ENCODE measurements around the gene AKR1B15. TPM values are rescaled to one million over a fixed set of nuclear protein-coding genes. Genes with fewer than 3 reads are reported as not detected.
"Not testable (repeated sequence)": the region's sequence is repeated elsewhere in the genome, so short reads cannot be mapped to it uniquely, and the experiment has no call there.

The AKR1B15 gene
- total RNA-seq, 1 experiment from 2014 or later: not detected

DNA sequence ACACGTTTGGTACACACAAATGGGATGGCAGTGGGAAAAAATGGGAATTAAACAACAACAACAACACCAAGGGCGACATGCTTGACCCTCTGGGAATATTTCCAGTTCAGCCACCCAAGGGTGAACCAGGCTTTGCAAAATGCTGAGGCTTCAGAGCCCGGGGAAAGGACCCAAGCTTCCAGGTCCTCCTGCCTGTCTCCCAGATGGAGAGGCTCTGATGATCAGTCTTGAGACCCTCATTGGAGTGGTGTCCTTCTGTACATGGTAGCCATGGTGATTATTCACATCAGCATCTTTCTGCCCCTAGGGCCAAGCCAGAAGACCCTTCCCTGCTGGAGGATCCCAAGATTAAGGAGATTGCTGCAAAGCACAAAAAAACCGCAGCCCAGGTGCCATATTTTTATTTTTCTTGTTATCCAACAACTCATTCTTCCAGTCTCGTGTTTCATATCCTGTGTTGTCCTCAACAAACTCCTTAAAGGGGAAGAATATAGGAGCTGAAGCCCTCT lies 11.6 kb upstream of the AKR1B15 start:
- H3K4me1 ChIP-seq (replicated peaks): peaks cover 33% of the 10 kb centered on the region
- not testable (repeated sequence) for H3K27me3 ChIP-seq (replicated peaks); H3K4me3 ChIP-seq; H3K36me3 ChIP-seq; H3K9me3 ChIP-seq (replicated peaks); DNase-seq (ENCODE audit: low read depth in 1 of 2, low spot score in 2 of 2); H3K27ac ChIP-seq

DNA sequence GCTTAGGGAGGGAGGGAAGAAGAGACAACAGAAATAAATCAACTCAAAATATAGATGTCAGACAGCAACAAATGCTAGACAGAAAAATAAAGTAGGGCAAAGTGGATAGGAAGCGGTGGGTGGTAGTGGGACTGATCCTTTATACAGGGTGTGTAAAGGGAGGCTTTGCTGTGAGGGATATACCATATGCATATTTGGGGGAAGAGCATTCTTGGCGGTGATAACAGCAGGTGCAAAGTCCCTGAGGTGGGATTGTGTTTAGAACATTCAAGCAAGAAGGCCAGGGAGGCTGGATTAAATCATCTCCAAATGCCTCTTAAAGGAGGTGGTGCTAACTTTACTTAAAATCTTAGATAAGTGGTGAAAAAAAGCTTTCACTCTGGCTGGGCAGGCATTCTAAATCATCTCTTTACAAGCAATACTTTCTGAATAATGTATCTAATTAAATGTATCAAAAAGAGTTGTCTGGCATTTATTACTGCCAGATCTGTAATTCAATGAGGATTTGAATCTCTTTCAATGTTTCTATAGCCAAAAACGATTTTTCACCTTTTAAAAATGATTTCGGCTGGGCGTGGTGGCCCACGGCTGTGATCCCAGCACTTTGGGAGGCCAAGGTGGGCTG lies 9.4 kb upstream of the AKR1B15 start:
- Histone ChIP-seq H3K4me3 (no peak overlapping the region), H3K27ac (no peak overlapping the region), H3K9me3 (replicated peaks) (no peaks in the 10 kb centered on the region), H3K27me3 (replicated peaks) (no peaks in the 10 kb centered on the region), H3K36me3 (no peaks in the 10 kb centered on the region), H3K4me1 (replicated peaks) (peaks cover 12% of the 10 kb centered on the region)
- DNase-seq (ENCODE audit: low read depth in 1 of 2, low spot score in 2 of 2): no peak

DNA sequence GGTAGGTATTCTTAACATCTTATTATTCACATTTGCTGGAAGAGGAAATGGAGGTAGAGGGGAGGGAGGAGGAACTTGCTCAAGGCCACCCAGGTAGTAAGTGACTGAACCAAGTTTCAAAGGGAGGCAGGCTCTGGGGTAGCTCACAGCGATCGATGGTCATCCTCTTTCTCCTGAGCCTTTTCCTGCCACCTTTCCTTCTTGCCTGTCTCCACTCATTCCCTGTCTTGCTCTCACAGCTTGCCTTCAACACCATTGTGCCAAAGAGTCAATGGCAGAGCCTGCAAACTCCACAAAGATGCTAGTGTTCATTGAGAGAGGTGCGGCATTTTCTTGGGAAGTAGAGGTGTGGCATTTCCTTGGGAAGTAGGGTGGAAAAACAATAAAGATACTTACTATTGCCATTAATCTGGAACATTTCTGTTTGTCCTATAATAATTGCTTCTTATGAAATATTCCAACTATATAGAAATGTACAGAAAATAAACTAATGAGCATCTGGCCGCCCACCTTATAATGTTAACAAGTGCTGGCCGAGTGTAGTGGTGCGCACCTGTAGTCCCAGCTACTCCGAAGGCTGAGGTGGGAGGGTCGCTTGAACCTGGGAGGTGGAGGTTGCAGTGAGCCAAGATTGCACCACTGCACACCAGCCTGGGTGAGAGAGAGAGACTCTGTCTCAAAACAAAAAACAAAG lies 7.3 kb upstream of the AKR1B15 start:
- H3K27ac ChIP-seq; H3K36me3 ChIP-seq; H3K4me3 ChIP-seq; H3K9me3 ChIP-seq (replicated peaks); H3K27me3 ChIP-seq (replicated peaks); DNase-seq (ENCODE audit: low read depth in 1 of 2, low spot score in 2 of 2): not testable (repeated sequence)
- peaks cover 10% of the 10 kb centered on the region for H3K4me1 ChIP-seq (replicated peaks)

DNA sequence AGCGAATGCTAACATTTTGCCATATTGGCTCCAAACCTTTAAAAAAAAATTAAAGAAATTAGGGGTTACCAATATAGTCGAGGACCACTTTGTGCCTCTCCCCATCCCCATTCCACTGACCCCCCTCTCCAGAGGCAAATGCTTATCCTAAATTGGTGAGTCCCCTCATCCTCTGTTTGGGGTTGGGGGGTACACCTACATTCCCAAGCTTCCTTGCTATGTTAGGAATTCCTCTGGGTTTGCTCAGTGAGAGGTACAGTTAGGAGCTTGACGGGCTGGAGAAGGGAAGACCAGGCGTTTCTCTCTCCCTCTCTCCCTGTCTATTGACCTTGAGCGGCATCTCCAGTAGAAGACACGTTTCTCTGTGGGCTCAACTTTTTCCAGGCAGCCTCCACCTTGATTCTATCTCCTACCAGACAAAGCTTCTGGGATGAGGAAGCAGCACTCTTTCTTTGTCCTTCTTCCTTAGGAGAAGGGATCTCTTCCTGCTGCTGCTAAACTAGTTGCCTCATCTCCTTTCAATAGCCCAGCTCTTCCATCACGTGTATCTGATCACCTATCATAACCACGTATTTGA lies 6.6 kb upstream of the AKR1B15 start:
- Histone ChIP-seq H3K36me3 (no peaks in the 10 kb centered on the region), H3K4me3 (no peak overlapping the region), H3K4me1 (replicated peaks) (peaks cover 10% of the 10 kb centered on the region), H3K9me3 (replicated peaks) (no peaks in the 10 kb centered on the region), H3K27me3 (replicated peaks) (no peaks in the 10 kb centered on the region), H3K27ac (no peak overlapping the region)
- no peak for DNase-seq (ENCODE audit: low read depth in 1 of 2, low spot score in 2 of 2)

DNA sequence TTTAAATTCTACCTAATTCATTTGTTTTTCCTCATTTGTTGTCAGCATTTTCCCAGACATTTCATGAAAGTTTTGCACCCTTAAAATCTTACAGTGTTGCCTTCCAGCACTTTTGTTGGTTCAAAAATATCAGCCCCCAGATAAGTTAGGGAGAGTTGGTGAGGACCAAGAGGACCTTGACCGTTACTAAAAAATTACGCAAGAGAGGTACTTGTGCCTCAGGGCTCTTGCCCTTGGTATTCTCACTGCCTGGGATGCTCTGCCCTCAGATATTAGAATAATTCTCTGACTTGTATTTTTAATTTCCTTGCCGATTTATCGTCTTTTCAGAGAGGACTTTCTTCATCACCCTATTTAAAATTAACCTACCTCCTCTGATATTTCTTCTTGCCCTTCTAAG lies 3.5 kb upstream of the AKR1B15 start:
- Histone ChIP-seq H3K4me1 (replicated peaks) (peaks cover 17% of the 10 kb centered on the region), H3K27ac (no peak overlapping the region), H3K27me3 (replicated peaks) (no peaks in the 10 kb centered on the region), H3K36me3 (no peaks in the 10 kb centered on the region), H3K9me3 (replicated peaks) (no peaks in the 10 kb centered on the region), H3K4me3 (no peak overlapping the region)
- DNase-seq (ENCODE audit: low read depth in 1 of 2, low spot score in 2 of 2): no peak

DNA sequence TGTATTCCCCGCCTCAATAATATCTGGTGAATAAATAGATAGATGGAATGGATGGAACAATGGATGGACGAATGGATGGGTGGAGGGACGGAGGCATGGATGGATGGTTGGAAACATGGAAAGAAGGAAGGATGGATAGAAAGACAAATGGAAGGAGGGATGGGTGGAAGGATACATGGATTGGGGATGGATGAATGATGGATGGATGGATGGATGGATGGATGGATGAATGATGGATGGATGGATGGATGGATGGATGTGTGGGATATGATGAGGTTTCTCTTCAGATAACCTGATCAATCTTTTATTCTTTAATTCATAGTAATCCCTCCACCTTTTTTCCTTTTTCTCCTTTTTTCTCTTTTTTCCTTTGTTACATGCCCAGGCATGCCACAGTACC lies 3.0 kb upstream of the AKR1B15 start:
- Histone ChIP-seq H3K4me1 (replicated peaks) (peaks cover 14% of the 10 kb centered on the region), H3K4me3 (no peak overlapping the region), H3K9me3 (replicated peaks) (no peaks in the 10 kb centered on the region), H3K36me3 (no peaks in the 10 kb centered on the region), H3K27ac (no peak overlapping the region), H3K27me3 (replicated peaks) (no peaks in the 10 kb centered on the region)
- DNase-seq (ENCODE audit: low read depth in 1 of 2, low spot score in 2 of 2): no peak

DNA sequence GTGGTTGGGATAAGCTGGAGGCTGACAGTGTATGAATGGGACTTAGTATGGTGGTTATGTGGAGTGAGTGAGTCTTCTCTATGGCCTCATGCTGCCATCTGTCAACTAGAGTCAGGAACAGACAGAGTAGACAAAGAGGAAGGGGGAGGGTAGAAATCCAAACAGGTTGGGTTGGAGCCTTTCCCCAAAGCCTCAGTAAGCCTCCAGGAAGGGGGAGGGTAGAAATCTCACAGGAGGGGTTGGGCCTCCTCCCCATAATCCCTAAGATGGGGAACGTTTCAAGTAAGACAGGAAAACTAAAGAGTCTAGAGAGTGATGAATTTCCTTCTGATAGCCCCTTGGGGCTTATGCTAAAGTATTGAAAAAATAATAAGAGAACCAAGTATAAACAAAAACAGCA lies 2.0 kb upstream of the AKR1B15 start:
- Histone ChIP-seq H3K27me3 (replicated peaks) (no peaks in the 10 kb centered on the region), H3K36me3 (no peaks in the 10 kb centered on the region), H3K4me3 (no peak overlapping the region), H3K9me3 (replicated peaks) (no peaks in the 10 kb centered on the region), H3K4me1 (replicated peaks) (peaks cover 6% of the 10 kb centered on the region; the same call in 1 of the 2 replicates), H3K27ac (no peak overlapping the region)
- no peak for DNase-seq (ENCODE audit: low read depth in 1 of 2, low spot score in 2 of 2)

DNA sequence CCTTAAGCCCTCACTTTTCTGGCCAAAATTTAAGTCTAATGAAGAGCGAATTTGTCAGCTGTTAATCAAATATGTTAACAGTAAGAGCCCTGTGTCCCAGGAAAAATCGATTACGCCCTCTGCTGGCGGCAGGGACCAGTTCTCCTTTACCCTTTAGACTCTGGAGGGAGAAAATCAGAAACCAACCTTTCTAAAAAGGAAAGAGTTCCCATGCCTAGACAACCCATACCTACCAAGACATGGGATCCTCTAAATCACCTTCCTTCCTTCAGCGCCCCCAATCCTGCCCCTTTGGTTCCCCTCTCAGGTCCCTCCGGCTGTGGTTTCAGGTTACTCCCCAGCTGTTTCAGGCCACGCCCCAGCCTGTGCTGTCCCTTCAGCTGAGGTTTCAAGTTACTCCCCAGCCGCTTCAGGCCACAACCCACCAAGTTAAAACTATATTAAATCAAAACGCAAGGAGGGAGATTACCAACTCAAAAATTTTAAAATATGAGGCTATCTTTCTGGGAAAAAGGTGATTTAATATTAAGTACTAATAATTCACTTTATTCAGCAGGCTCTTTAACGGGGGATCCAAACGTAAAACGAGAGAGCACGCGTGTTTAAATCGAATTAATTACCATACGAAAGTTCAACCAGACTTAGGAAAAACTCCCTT lies 1.4 kb upstream of the AKR1B15 start:
- Histone ChIP-seq H3K36me3 (no peaks in the 10 kb centered on the region), H3K4me1 (replicated peaks) (peaks cover 6% of the 10 kb centered on the region; the same call in 1 of the 2 replicates), H3K27ac (no peak overlapping the region), H3K9me3 (replicated peaks) (no peaks in the 10 kb centered on the region), H3K4me3 (peak overlapping the region; percentile 22), H3K27me3 (replicated peaks) (no peaks in the 10 kb centered on the region)
- DNase-seq (ENCODE audit: low read depth in 1 of 2, low spot score in 2 of 2): peak; percentile 69 to 80

DNA sequence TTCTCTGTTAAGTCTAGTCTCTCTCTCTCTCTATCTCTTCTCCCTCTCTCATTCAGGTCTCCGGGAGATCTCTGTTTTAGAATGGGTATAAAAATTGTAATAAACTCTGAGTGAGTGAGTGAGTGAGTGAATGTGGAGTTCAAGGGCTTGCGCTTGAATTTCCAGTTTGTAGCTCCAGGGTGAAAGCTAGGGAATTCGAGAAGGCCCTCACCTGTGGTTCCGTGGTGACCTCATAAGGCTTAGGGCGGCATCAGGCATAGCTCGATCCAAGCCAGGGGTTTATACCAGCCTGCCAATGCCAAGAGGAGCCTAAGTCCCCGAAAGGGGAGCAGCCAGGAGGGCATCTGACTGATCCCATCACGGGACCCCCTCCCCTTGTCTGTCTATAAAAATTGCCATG lies 456 bp downstream of the AKR1B15 start:
- no peaks in the 10 kb centered on the region for H3K9me3 ChIP-seq (replicated peaks)
- peaks cover 6% of the 10 kb centered on the region; the same call in 1 of the 2 replicates for H3K4me1 ChIP-seq (replicated peaks)
- no peak for DNase-seq (ENCODE audit: low read depth in 1 of 2, low spot score in 2 of 2)
- H3K27ac ChIP-seq: no peak overlapping the region
- no peak overlapping the region for H3K4me3 ChIP-seq
- H3K27me3 ChIP-seq (replicated peaks): no peaks in the 10 kb centered on the region
- H3K36me3 ChIP-seq: no peaks in the 10 kb centered on the region

DNA sequence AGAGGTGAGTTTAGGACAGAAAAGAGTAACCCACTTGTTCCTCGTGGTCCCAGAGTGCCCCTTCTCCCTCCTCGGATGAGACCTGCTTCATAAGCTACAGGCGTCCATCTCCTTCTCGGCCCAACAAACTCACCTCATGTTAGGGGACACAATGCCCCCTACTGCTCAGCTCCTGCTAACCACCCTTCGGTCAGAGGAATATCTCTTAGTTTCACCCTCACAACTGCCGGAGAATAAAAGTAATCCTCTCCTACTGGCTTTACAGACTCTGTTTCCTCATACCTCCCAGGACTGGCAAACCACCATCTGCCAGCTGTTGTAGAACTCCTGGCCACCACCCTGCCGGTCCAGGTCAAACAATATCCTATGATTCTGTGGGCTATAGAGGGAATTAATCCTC lies 3.2 kb downstream of the AKR1B15 start:
- H3K4me3 ChIP-seq: no peak overlapping the region
- H3K27me3 ChIP-seq (replicated peaks): no peaks in the 10 kb centered on the region
- H3K36me3 ChIP-seq: no peaks in the 10 kb centered on the region
- no peak for DNase-seq (ENCODE audit: low read depth in 1 of 2, low spot score in 2 of 2)
- H3K9me3 ChIP-seq (replicated peaks): no peaks in the 10 kb centered on the region
- peaks cover 6% of the 10 kb centered on the region; the same call in 1 of the 2 replicates for H3K4me1 ChIP-seq (replicated peaks)
- H3K27ac ChIP-seq: no peak overlapping the region

DNA sequence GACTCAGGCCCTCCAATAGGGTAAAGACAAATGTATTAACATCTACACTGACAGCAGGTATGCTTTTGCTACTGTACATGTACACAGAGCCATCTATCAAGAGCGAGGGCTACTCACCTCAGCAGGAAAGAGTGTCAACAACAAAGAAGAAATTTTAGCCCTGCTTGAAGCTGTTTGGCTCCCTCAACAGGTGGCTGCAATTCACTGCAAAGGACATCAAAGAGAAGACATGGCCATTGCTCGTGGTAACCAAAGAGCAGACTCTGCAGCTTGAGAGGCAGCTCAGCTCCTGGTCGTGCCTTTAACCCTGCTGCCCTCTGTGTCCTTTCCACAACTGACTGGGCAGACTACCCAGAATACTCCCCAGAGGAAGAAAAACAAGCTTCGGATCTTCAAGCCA lies 5.1 kb downstream of the AKR1B15 start:
- H3K27ac ChIP-seq: no peak overlapping the region
- no peaks in the 10 kb centered on the region for H3K36me3 ChIP-seq
- peaks cover 3% of the 10 kb centered on the region; the same call in 1 of the 2 replicates for H3K4me1 ChIP-seq (replicated peaks)
- H3K4me3 ChIP-seq: no peak overlapping the region
- DNase-seq (ENCODE audit: low read depth in 1 of 2, low spot score in 2 of 2): no peak
- no peaks in the 10 kb centered on the region for H3K27me3 ChIP-seq (replicated peaks)
- H3K9me3 ChIP-seq (replicated peaks): no peaks in the 10 kb centered on the region

DNA sequence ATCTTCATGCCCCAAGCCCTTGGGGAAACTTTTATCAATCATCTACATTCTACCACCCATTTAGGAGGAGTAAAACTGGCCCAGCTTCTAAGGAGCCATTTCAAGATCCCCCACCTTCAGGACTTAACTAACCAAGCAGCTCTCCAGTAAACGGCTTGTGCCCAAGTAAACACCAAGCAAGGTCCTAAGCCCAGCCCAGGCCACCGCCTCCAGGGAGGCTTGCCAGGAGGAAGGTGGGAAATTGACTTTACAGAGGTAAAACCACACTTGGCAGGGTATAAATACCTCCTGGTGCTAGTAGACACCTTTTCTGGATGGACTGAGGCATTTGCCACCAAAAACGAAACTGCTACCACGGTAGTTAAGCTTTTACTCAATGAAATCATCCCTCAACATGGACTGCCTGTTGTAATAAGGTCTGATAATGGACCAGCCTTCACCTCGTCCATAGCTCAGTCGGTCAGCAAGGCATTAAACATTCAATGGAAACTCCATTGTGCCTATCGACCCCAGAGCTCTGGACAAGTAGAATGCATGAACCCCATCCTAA lies 5.6 kb downstream of the AKR1B15 start:
- Histone ChIP-seq H3K36me3 (no peaks in the 10 kb centered on the region), H3K27ac (no peak overlapping the region), H3K4me3 (no peak overlapping the region), H3K4me1 (replicated peaks) (no peaks in the 10 kb centered on the region), H3K9me3 (replicated peaks) (no peaks in the 10 kb centered on the region), H3K27me3 (replicated peaks) (no peaks in the 10 kb centered on the region)
- no peak for DNase-seq (ENCODE audit: low read depth in 1 of 2, low spot score in 2 of 2)

DNA sequence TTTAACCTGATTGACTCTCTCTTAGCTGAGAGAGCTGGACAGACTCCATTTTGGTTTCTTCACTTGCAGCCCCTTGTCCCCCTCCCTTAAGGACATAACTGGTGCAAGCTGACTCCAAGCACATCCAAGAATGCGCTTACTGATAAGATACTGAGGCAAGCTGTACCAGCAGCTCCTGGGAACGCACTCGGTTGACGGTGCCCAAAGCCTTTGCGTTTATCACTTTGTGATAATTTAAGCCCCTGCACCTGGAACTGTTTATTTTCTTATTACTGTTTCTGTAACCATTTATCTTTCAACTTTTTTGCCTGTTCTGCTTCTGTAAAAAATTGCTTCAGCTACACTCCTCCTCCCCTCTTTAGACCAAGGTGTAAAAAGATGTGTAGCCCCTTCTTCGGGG lies 8.5 kb downstream of the AKR1B15 start:
- peaks cover 7% of the 10 kb centered on the region for H3K4me1 ChIP-seq (replicated peaks)
- no peak overlapping the region for H3K4me3 ChIP-seq
- no peak overlapping the region for H3K27ac ChIP-seq
- no peak for DNase-seq (ENCODE audit: low read depth in 1 of 2, low spot score in 2 of 2)
- no peaks in the 10 kb centered on the region for H3K36me3 ChIP-seq
- no peaks in the 10 kb centered on the region for H3K27me3 ChIP-seq (replicated peaks)
- 0 out of 2 replicates have a peak, but pooled peaks cover 2% of the 10 kb centered on the region for H3K9me3 ChIP-seq (replicated peaks)

Data from SJSA1 (cell line).